B cell (primary cell): ENCODE data around the gene KISS1. TPM values are rescaled to one million over a fixed set of nuclear protein-coding genes. Genes with fewer than 3 reads are reported as not detected.

Experiments used
- ATAC-seq: fragments of 200-7000 bp; cut with Tn5 transposase; one replicate; pipeline ENCODE4 v1.10.0; 2021; ENCODE audit warnings: low read depth, mild to moderate bottlenecking, moderate number of reproducible peaks, moderate library complexity
- CTCF ChIA-PET: fragments of 350-600 bp; sonication (Branson Sonifier 250); formaldehyde crosslinking; loops from one replicate; lab custom pipeline; 2021; ENCODE audit warnings: antibody characterized with exemption, inconsistent platforms; lab: Charles Lee
- POLR2A ChIA-PET: fragments of 350-600 bp; sonication (Branson Sonifier 250); formaldehyde crosslinking; loops from one replicate; lab custom pipeline; 2021; ENCODE audit warnings: antibody characterized with exemption; lab: Charles Lee
- DNase-seq: peaks from one replicate; pipeline ENCODE4 v3.0.0; 2013
- H2AFZ ChIP-seq: 2 replicates; pipeline ENCODE4 v1.6.1; 2012; ENCODE audit warnings: mild to moderate bottlenecking, low read depth, low read length; ENCODE audit not compliant: insufficient read depth, poor library complexity, severe bottlenecking
- H3K27ac ChIP-seq, 2 donors: 1 replicate in 1 of 2; 2 replicates in 1 of 2; pipeline ENCODE4 v1.5.1; 2012 to 2013; ENCODE audit warnings: low read length in 2 of 2, mild to moderate bottlenecking in 2 of 2, moderate library complexity in 1 of 2
- H3K27me3 ChIP-seq, 4 experiments: fragments of 200-600 bp in 1 of 4; sonication (generic) in 1 of 4; replicated peaks in 1 of 4; 1 replicate in 2 of 4; 2 replicates in 2 of 4; pipeline versions ENCODE4 v1.6.1 to v1.7.0; 2013 to 2016; ENCODE audit warnings: low read length in 3 of 4, mild to moderate bottlenecking in 2 of 4, mixed read lengths in 1 of 4, moderate library complexity in 1 of 4; ENCODE audit not compliant: insufficient read depth in 4 of 4, control insufficient read depth in 3 of 4; ENCODE audit errors: control extremely low read depth in 1 of 4
- H3K36me3 ChIP-seq, 2 experiments: replicated peaks in 1 of 2; 1 replicate in 1 of 2; 2 replicates in 1 of 2; pipeline versions ENCODE4 v1.6.1 to v1.7.1; 2013; ENCODE audit warnings: low read length in 1 of 2; ENCODE audit not compliant: insufficient read depth in 2 of 2, control insufficient read depth in 1 of 2; ENCODE audit errors: control extremely low read depth in 1 of 2, extremely low read depth in 1 of 2
- H3K4me1 ChIP-seq, 2 donors: fragments of 200-600 bp in 1 of 2; sonication (generic) in 1 of 2; 1 replicate in 1 of 2; 2 replicates in 1 of 2; pipeline versions ENCODE4 v1.5.1 to v1.6.1; 2013 to 2017; ENCODE audit warnings: low read length in 2 of 2; ENCODE audit not compliant: control insufficient read depth in 2 of 2, insufficient read depth in 2 of 2
- H3K4me2 ChIP-seq: replicated peaks from 2 replicates; pipeline ENCODE3; 2012; ENCODE audit warnings: mild to moderate bottlenecking, low read depth, low read length; ENCODE audit not compliant: poor library complexity, severe bottlenecking
- H3K4me3 ChIP-seq, 5 experiments: fragments of 200-600 bp in 1 of 5; sonication (generic) in 1 of 5; 1 replicate in 3 of 5; 2 replicates in 2 of 5; pipeline versions ENCODE4 v1.5.1 to v1.7.0; 2011 to 2016; ENCODE audit warnings: low read length in 4 of 5, mild to moderate bottlenecking in 4 of 5, low read depth in 2 of 5, control low read depth in 1 of 5, moderate library complexity in 1 of 5; ENCODE audit not compliant: insufficient read depth in 1 of 5; ENCODE audit errors: control extremely low read depth in 1 of 5, extremely low read depth in 1 of 5
- H3K79me2 ChIP-seq: fragments of 200-600 bp; sonication (generic); one replicate; pipeline ENCODE4 v1.6.0; 2016; ENCODE audit warnings: low read length; ENCODE audit not compliant: control insufficient read depth, insufficient read depth
- H3K9ac ChIP-seq: fragments of 200-600 bp; sonication (generic); 2 replicates; pipeline ENCODE4 v1.6.1; 2017; ENCODE audit warnings: mild to moderate bottlenecking, low read length, moderate library complexity
- H3K9me3 ChIP-seq, 3 donors: one replicate each; pipeline versions ENCODE4 v1.6.1 to v1.7.1; 2013; ENCODE audit warnings: low read length in 2 of 3; ENCODE audit not compliant: control insufficient read depth in 2 of 3, insufficient read depth in 1 of 3; ENCODE audit errors: control extremely low read depth in 1 of 3
- H4K20me1 ChIP-seq: 2 replicates; pipeline ENCODE4 v1.6.0; 2012; ENCODE audit warnings: mild to moderate bottlenecking, low read length; ENCODE audit not compliant: insufficient read depth, control insufficient read depth, poor library complexity, severe bottlenecking
- H3K27ac Mint-ChIP-seq: one replicate; pipeline ENCODE4 v1.8.0; 2021; ENCODE audit warnings: mixed read lengths
- H3K27me3 Mint-ChIP-seq: one replicate; pipeline ENCODE4 v1.8.0; 2021; ENCODE audit warnings: mixed read lengths
- H3K4me1 Mint-ChIP-seq: one replicate; pipeline ENCODE4 v1.8.0; 2021; ENCODE audit warnings: mixed read lengths
- H3K4me3 Mint-ChIP-seq: one replicate; pipeline ENCODE4 v1.8.0; 2021; ENCODE audit warnings: mixed read lengths
- H3K9me3 Mint-ChIP-seq: one replicate; pipeline ENCODE4 v1.8.0; 2022; ENCODE audit warnings: mixed read lengths; ENCODE audit not compliant: insufficient read depth
- CTCF ChIP-seq: fragments of 200-600 bp; IDR thresholded peaks from one replicate; pipeline ENCODE4 v1.8.0; 2022; ENCODE audit warnings: antibody characterized with exemption, mild to moderate bottlenecking
- EZH2 ChIP-seq: IDR thresholded peaks from 2 replicates; pipeline ENCODE4 v1.6.1; 2012; ENCODE audit warnings: borderline replicate concordance, low read depth, mild to moderate bottlenecking, moderate library complexity, low read length; ENCODE audit not compliant: insufficient read depth, poor library complexity, severe bottlenecking
- WGBS: methylation state at CpG from one replicate; pipeline ENCODE4 v1.1.5; 2013; ENCODE audit warnings: missing lambda C conversion rate; ENCODE audit not compliant: insufficient coverage; 5-methylcytosine and 5-hydroxymethylcytosine counted together
- intact Hi-C: fragments of 100-400 bp; cut with micrococcal nuclease; formaldehyde crosslinking; loops from one replicate; pipeline ENCODE4 v1.10.0; 2022
- polyA minus RNA-seq: library from RNA; depleted of rRNA, polyadenylated mRNA; stranded (reverse); fragments of >200 nt; gene quantifications from 2 replicates; pipeline ENCODE4 v1.2.3, GENCODE V29; 2012
- polyA plus RNA-seq: library from polyadenylated mRNA; depleted of rRNA; stranded (reverse); fragments of >200 nt; gene quantifications from 2 replicates; pipeline ENCODE4 v1.2.3, GENCODE V29; 2012
- total RNA-seq, 2 donors: library from RNA; stranded (reverse); fragments of 120-200 nt in 1 of 2; gene quantifications; 1 replicate in 1 of 2; 2 replicates in 1 of 2; pipeline versions ENCODE4 v1.2.3 to v1.2.4, GENCODE V29; 2013 to 2022

KISS1 gene
- total RNA-seq: not detected in 2 replicates
- not detected for total RNA-seq (2013)
- polyA plus RNA-seq: not detected in 2 replicates
- polyA minus RNA-seq: not detected in 2 replicates

- Mint-ChIP-seq H3K4me3 (no peak within 1 kb of the TSS), H3K4me1 (no peaks in the 10 kb centered on the region), H3K27ac (no peak within 1 kb of the TSS), H3K27me3 (peaks cover 31% of the 10 kb centered on the region), H3K9me3 (no peaks in the 10 kb centered on the region)
- Histone ChIP-seq H3K4me3 (no peak within 1 kb of the TSS), H3K9ac (no peak within 1 kb of the TSS), H3K9me3 (no peaks in the 10 kb centered on the region), H3K27ac (no peak within 1 kb of the TSS), H4K20me1 (no peaks in the 10 kb centered on the region), H2AFZ (no peak within 1 kb of the TSS), H3K4me1 (no peaks in the 10 kb centered on the region), H3K4me2 (no peak within 1 kb of the TSS), H3K27me3 (peaks cover 0 to 10% (median 2%) of the 10 kb centered on the region in 4 experiments), H3K36me3 (no peaks in the 10 kb centered on the region), H3K79me2 (no peaks in the 10 kb centered on the region)
- ChIA-PET CTCF (interaction anchor here (0.8 kb wide), 1 partner anchor 11 kb away, joined by 3 read pairs; no protein-coding TSS in a partner anchor), POLR2A (no interaction called here)
- no peak for TF ChIP-seq EZH2
- TF ChIP-seq CTCF: no peak
- ATAC-seq (no peak), DNase-seq (no peak)
- 86% methylated on average over 11 of the region's 18 CpGs for WGBS
- intact Hi-C loops: no loop called here
Observed at GRCh38 chr1:204196068-204196795, at the start of gene KISS1. Gene KISS1 (minus strand): TSS chr1:204196491. CDS start chr1:204192876, 3,615 bp downstream.

GRCh38 chr1:204242920-204243319, 46.6 kb upstream of the KISS1 start:
- Histone ChIP-seq H3K9ac (no peak overlapping the region), H3K27me3 (no peaks in the 10 kb centered on the region), H3K4me2 (no peak overlapping the region), H3K27ac (no peak overlapping the region), H3K36me3 (no peaks in the 10 kb centered on the region), H3K4me1 (no peaks in the 10 kb centered on the region), H4K20me1 (no peaks in the 10 kb centered on the region), H3K9me3 (no peaks in the 10 kb centered on the region), H2AFZ (no peak overlapping the region), H3K79me2 (no peaks in the 10 kb centered on the region), H3K4me3 (no peak overlapping the region)
- TF ChIP-seq EZH2 (no peak), CTCF (no peak)
- 92% methylated on average over 10 of the region's 10 CpGs for WGBS
- peaks cover 20% of the 10 kb centered on the region for H3K27me3 Mint-ChIP-seq
- H3K9me3 Mint-ChIP-seq: no peaks in the 10 kb centered on the region
- CTCF ChIA-PET: no interaction called here
- no peaks in the 10 kb centered on the region for H3K4me1 Mint-ChIP-seq
- no peak overlapping the region for H3K4me3 Mint-ChIP-seq
- ATAC-seq (no peak), DNase-seq (no peak)
- no peak overlapping the region for H3K27ac Mint-ChIP-seq
- intact Hi-C loops: no loop called here
- POLR2A ChIA-PET: no interaction called here
